NK-92 treated with Interleukin-12 subunit alpha and Interleukin-12 subunit beta, amount 100 ng/mL, for 24 hours (cell line): ENCODE measurements around the gene TMEM81.

Experiments used
- DNase-seq: peaks from one replicate; lab custom pipeline; 2025; lab: John Stamatoyannopoulos, UW

Gene TMEM81

GRCh38 chr1:205084360-205084759, at the start of gene TMEM81:
TSS of gene TMEM81 (minus strand) at chr1:205084460. CDS start at chr1:205084320, 140 bp downstream.
- no peak for DNase-seq

GRCh38 chr1:205133287-205133686, 49.0 kb upstream of the TMEM81 start:
- DNase-seq: no peak

GRCh38 chr1:205129447-205130029, 45.3 kb upstream of the TMEM81 start:
- no peak for DNase-seq

GRCh38 chr1:205128050-205128449, 43.8 kb upstream of the TMEM81 start:
- no peak for DNase-seq

- no peak for DNase-seq
Measured at GRCh38 chr1:205127646-205128045, 43.4 kb upstream of the TMEM81 start.

GRCh38 chr1:205124726-205125125, 40.5 kb upstream of the TMEM81 start:
- no peak for DNase-seq

GRCh38 chr1:205122489-205122882, 38.2 kb upstream of the TMEM81 start:
- DNase-seq: no peak

GRCh38 chr1:205121660-205122488, 37.6 kb upstream of the TMEM81 start, which contains the start of gene RBBP5:
TSS of gene RBBP5 (minus strand) at chr1:205121978. CDS start at chr1:205121873, 105 bp downstream.
- DNase-seq: peak; percentile 89

GRCh38 chr1:205118752-205119151, 34.5 kb upstream of the TMEM81 start:
- no peak for DNase-seq

GRCh38 chr1:205111354-205111753, 27.1 kb upstream of the TMEM81 start:
- DNase-seq: no peak

- DNase-seq: no peak
Measured at GRCh38 chr1:205109711-205110110, 25.5 kb upstream of the TMEM81 start.

- DNase-seq: no peak
Measured at GRCh38 chr1:205109269-205109668, 25.0 kb upstream of the TMEM81 start.

- DNase-seq: no peak
Measured at GRCh38 chr1:205108464-205108863, 24.2 kb upstream of the TMEM81 start.

- no peak for DNase-seq
Measured at GRCh38 chr1:205107327-205107726, 23.1 kb upstream of the TMEM81 start.

- DNase-seq: no peak
Measured at GRCh38 chr1:205102404-205102803, 18.1 kb upstream of the TMEM81 start.

- DNase-seq: no peak
Measured at GRCh38 chr1:205098242-205098641, 14.0 kb upstream of the TMEM81 start.

GRCh38 chr1:205095422-205095821, 11.2 kb upstream of the TMEM81 start:
- no peak for DNase-seq

GRCh38 chr1:205091043-205091740, 6.9 kb upstream of the TMEM81 start:
- no peak for DNase-seq

- DNase-seq: no peak
Measured at GRCh38 chr1:205088341-205088740, 4.1 kb upstream of the TMEM81 start.

GRCh38 chr1:205082431-205082830, 1.8 kb downstream of the TMEM81 start:
- DNase-seq: no peak

GRCh38 chr1:205077934-205078311, 6.3 kb downstream of the TMEM81 start:
- DNase-seq: no peak

GRCh38 chr1:205077158-205077933, 6.9 kb downstream of the TMEM81 start:
- DNase-seq: no peak
